Measurements from ENCODE around the gene MOSMO.
"Not testable (repeated sequence)": the region's sequence is repeated elsewhere in the genome, so short reads cannot be mapped to it uniquely, and the experiment has no call there.

The MOSMO gene

DNA sequence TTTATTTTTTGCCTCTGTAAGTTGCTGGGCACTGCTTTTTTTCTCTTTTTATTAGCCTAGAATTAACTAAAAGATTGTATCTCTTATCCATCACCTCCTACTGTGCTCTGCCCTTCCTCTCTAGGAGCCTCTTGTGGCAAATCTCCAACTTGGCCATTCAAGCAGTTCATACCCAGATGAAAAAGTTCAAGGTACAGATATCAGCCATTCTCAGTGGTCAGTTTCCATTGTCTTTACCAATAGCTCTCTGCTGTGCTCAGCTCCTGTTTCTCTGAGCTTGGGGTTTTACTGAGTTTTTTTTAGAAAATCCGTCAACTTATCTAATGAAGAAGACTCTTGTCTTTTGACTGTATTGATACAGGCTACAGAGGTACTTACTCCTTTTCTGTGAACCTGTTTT is 15.6 kb downstream of the MOSMO start:
- Histone ChIP-seq H3K9me3 (ENCODE audit: control insufficient read depth, insufficient read depth, low read length) (no peaks in the 10 kb centered on the region), H3K36me3 (ENCODE audit: control insufficient read depth, insufficient read depth, low read length) (no peaks in the 10 kb centered on the region), H3K27me3 (ENCODE audit: control insufficient read depth, insufficient read depth, low read length) (no peaks in the 10 kb centered on the region), H3K9ac (ENCODE audit: low read depth, low read length) (no peak overlapping the region), H3K4me3 (ENCODE audit: low read depth, low read length) (no peak overlapping the region), H3K4me1 (ENCODE audit: control insufficient read depth, insufficient read depth, low read length) (no peaks in the 10 kb centered on the region)

DNA sequence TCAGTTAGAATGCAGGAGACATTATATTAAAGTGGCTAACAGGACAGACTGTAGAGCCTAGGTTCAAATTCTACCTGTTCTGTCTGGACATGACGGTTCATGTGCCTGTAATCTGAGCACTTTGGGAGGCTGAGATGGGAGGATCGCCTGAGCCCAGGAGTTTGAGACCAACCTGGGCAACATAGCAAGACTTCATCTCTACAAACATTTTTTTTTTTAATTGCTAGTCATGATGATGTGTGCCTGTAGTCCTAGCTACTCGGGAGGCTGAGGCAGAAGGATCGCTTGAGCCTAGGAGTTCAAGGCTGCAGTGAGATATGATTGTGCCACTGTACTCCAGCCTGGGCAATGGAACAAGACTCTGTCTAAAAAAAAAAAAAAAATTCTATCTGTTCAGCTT is 16.9 kb downstream of the MOSMO start:
- H3K9ac ChIP-seq (ENCODE audit: low read depth, low read length); H3K4me1 ChIP-seq (ENCODE audit: control insufficient read depth, insufficient read depth, low read length); H3K4me3 ChIP-seq (ENCODE audit: low read depth, low read length); H3K9me3 ChIP-seq (ENCODE audit: control insufficient read depth, insufficient read depth, low read length); H3K27me3 ChIP-seq (ENCODE audit: control insufficient read depth, insufficient read depth, low read length); H3K36me3 ChIP-seq (ENCODE audit: control insufficient read depth, insufficient read depth, low read length): not testable (repeated sequence)

DNA sequence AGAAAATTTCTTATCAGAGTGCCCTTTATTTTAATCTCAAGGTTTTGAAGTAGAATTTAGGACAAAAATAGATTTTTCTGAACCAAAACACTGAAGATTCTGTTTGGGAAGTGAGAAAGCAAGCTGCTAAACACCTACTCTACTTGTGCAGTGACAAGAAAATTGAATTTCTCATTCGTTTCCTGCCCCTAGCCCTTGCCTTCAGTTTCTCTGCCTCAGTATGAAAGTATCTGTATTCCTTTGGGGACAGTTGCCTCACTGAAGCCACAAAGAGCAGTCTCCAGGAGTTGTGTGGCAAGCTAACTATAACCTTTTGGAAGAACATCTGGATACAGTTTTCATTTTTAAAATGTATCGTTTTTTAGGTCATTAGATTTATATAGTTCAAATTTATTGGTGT is 19.7 kb downstream of the MOSMO start:
- H3K4me3 ChIP-seq (ENCODE audit: low read depth, low read length): no peak overlapping the region
- no peaks in the 10 kb centered on the region for H3K9me3 ChIP-seq (ENCODE audit: control insufficient read depth, insufficient read depth, low read length)
- no peaks in the 10 kb centered on the region for H3K36me3 ChIP-seq (ENCODE audit: control insufficient read depth, insufficient read depth, low read length)
- H3K9ac ChIP-seq (ENCODE audit: low read depth, low read length): no peak overlapping the region
- H3K27me3 ChIP-seq (ENCODE audit: control insufficient read depth, insufficient read depth, low read length): no peaks in the 10 kb centered on the region
- H3K4me1 ChIP-seq (ENCODE audit: control insufficient read depth, insufficient read depth, low read length): no peaks in the 10 kb centered on the region

- H3K4me3 ChIP-seq (ENCODE audit: low read depth, low read length): no peak overlapping the region
- H3K4me1 ChIP-seq (ENCODE audit: control insufficient read depth, insufficient read depth, low read length): no peaks in the 10 kb centered on the region
- H3K27me3 ChIP-seq (ENCODE audit: control insufficient read depth, insufficient read depth, low read length): no peaks in the 10 kb centered on the region
- H3K9me3 ChIP-seq (ENCODE audit: control insufficient read depth, insufficient read depth, low read length): no peaks in the 10 kb centered on the region
- no peak overlapping the region for H3K9ac ChIP-seq (ENCODE audit: low read depth, low read length)
- H3K36me3 ChIP-seq (ENCODE audit: control insufficient read depth, insufficient read depth, low read length): no peaks in the 10 kb centered on the region
These were observed 21.7 kb downstream of the MOSMO start for GRCh38 chr16:22029632-22030031.

DNA sequence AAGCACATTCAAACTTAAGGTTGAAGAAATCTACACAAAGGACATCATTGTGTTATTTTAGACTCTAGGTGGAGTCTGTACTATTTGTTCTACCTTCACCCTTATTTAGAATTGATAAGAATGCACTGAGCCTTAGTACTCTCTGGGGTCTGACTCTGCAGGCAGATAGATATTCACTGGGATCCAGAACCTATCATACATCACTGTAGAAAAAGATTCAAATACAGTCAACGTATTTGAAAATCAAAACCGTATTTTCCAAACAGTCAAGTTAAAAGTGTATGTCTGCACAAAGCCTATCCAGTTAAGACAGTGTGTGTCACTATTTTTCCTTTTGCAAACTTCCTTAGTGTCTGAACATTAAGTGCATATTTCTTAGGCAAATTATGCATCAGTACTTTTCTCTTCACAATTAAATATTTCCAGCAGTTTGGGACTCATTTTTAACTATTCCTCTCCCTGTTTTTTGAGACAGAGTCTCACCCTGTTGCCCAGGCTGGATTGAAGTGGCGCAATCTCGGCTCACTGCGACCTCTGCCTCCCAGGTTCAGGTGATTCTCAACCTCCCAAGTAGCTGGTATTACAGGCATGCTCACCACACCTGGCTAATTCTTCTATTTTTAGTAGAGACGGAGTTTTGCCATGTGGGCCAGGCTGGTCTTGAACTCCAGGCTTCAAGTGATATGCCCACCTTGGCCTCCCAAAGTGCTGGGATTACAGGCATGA is 22.3 kb downstream of the MOSMO start:
- H3K4me3 ChIP-seq (ENCODE audit: low read depth, low read length): no peak overlapping the region
- H3K27me3 ChIP-seq (ENCODE audit: control insufficient read depth, insufficient read depth, low read length): no peaks in the 10 kb centered on the region
- no peaks in the 10 kb centered on the region for H3K36me3 ChIP-seq (ENCODE audit: control insufficient read depth, insufficient read depth, low read length)
- peaks cover 2% of the 10 kb centered on the region for H3K4me1 ChIP-seq (ENCODE audit: control insufficient read depth, insufficient read depth, low read length)
- no peaks in the 10 kb centered on the region for H3K9me3 ChIP-seq (ENCODE audit: control insufficient read depth, insufficient read depth, low read length)
- no peak overlapping the region for H3K9ac ChIP-seq (ENCODE audit: low read depth, low read length)

- no peaks in the 10 kb centered on the region for H3K9me3 ChIP-seq (ENCODE audit: control insufficient read depth, insufficient read depth, low read length)
- no peak overlapping the region for H3K4me3 ChIP-seq (ENCODE audit: low read depth, low read length)
- no peaks in the 10 kb centered on the region for H3K36me3 ChIP-seq (ENCODE audit: control insufficient read depth, insufficient read depth, low read length)
- no peak overlapping the region for H3K9ac ChIP-seq (ENCODE audit: low read depth, low read length)
- H3K4me1 ChIP-seq (ENCODE audit: control insufficient read depth, insufficient read depth, low read length): peaks cover 2% of the 10 kb centered on the region
- no peaks in the 10 kb centered on the region for H3K27me3 ChIP-seq (ENCODE audit: control insufficient read depth, insufficient read depth, low read length)
These were observed 23.7 kb downstream of the MOSMO start for GRCh38 chr16:22031483-22032083.

GRCh38 chr16:22034503-22034902 is 26.6 kb downstream of the MOSMO start:
- Histone ChIP-seq H3K9ac (ENCODE audit: low read depth, low read length) (no peak overlapping the region), H3K9me3 (ENCODE audit: control insufficient read depth, insufficient read depth, low read length) (no peaks in the 10 kb centered on the region), H3K4me1 (ENCODE audit: control insufficient read depth, insufficient read depth, low read length) (peaks cover 2% of the 10 kb centered on the region), H3K4me3 (ENCODE audit: low read depth, low read length) (no peak overlapping the region), H3K36me3 (ENCODE audit: control insufficient read depth, insufficient read depth, low read length) (no peaks in the 10 kb centered on the region), H3K27me3 (ENCODE audit: control insufficient read depth, insufficient read depth, low read length) (no peaks in the 10 kb centered on the region)

DNA sequence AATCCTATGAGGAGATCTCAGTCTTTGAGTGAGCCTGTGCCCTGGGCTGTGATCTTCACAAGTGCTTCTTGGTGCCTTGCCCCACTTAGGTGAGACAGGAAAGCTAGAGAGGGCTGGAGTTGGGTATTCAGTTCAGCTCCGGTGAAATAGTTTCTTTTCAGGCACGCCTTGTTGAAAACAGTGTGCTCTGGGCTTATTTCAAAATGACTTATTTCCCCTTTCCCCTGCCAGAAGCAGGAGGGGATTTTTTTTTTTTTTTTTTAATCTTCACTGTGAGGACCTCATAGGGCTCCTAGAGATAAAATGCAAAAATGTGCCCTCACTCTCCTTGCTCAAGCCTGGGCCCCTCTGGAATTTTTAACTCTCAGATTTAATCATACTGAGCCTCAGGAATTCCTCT is 27.2 kb downstream of the MOSMO start:
- H3K27me3 ChIP-seq (ENCODE audit: control insufficient read depth, insufficient read depth, low read length): no peaks in the 10 kb centered on the region
- H3K4me3 ChIP-seq (ENCODE audit: low read depth, low read length): no peak overlapping the region
- H3K4me1 ChIP-seq (ENCODE audit: control insufficient read depth, insufficient read depth, low read length): peaks cover 2% of the 10 kb centered on the region
- no peaks in the 10 kb centered on the region for H3K36me3 ChIP-seq (ENCODE audit: control insufficient read depth, insufficient read depth, low read length)
- no peak overlapping the region for H3K9ac ChIP-seq (ENCODE audit: low read depth, low read length)
- H3K9me3 ChIP-seq (ENCODE audit: control insufficient read depth, insufficient read depth, low read length): no peaks in the 10 kb centered on the region

DNA sequence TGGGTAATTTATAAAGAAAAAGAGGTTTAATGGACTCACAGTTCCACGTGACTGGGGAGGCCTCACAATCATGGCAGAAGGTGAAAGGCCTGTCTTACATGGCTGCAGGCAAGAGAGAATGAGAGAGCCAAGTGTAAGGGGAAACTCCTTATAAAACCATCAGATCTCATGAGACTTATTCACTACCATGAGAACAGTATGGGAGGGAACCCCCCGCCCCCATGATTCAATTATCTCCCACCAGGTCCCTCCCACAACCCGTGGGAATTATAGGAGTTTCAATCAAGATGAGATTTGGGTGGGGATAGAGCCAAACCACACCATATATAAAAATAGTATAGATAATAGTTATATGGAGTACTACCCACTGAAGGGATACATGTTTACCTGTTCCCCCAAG is 36.0 kb downstream of the MOSMO start:
- H3K36me3 ChIP-seq (ENCODE audit: control insufficient read depth, insufficient read depth, low read length); H3K4me1 ChIP-seq (ENCODE audit: control insufficient read depth, insufficient read depth, low read length); H3K4me3 ChIP-seq (ENCODE audit: low read depth, low read length); H3K9ac ChIP-seq (ENCODE audit: low read depth, low read length); H3K9me3 ChIP-seq (ENCODE audit: control insufficient read depth, insufficient read depth, low read length); H3K27me3 ChIP-seq (ENCODE audit: control insufficient read depth, insufficient read depth, low read length): not testable (repeated sequence)

GRCh38 chr16:22045888-22046287 is 38.0 kb downstream of the MOSMO start:
- H3K9me3 ChIP-seq (ENCODE audit: control insufficient read depth, insufficient read depth, low read length); H3K4me3 ChIP-seq (ENCODE audit: low read depth, low read length); H3K4me1 ChIP-seq (ENCODE audit: control insufficient read depth, insufficient read depth, low read length); H3K27me3 ChIP-seq (ENCODE audit: control insufficient read depth, insufficient read depth, low read length); H3K9ac ChIP-seq (ENCODE audit: low read depth, low read length); H3K36me3 ChIP-seq (ENCODE audit: control insufficient read depth, insufficient read depth, low read length): not testable (repeated sequence)

DNA sequence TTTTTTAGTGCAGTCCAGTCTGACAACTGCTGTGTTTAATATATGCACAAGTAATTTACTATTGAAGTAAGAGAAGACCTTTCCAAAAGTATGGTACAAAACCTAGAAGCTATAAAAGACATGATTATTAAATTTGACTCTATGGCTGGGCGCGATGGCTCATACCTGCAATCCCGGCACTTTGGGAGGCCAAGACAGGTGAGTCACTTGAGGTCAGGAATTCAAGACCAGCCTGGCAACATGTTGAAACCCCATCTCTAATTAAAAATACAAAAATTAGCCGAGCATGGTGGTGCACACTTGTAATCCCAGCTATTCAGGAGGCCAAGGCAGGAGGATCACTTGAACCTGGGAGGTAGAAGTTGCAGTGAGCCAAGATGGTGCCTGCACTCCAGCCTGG is 43.1 kb downstream of the MOSMO start:
- no peaks in the 10 kb centered on the region for H3K36me3 ChIP-seq (ENCODE audit: control insufficient read depth, insufficient read depth, low read length)
- H3K27me3 ChIP-seq (ENCODE audit: control insufficient read depth, insufficient read depth, low read length): no peaks in the 10 kb centered on the region
- no peak overlapping the region for H3K9ac ChIP-seq (ENCODE audit: low read depth, low read length)
- no peaks in the 10 kb centered on the region for H3K9me3 ChIP-seq (ENCODE audit: control insufficient read depth, insufficient read depth, low read length)
- H3K4me3 ChIP-seq (ENCODE audit: low read depth, low read length): no peak overlapping the region
- H3K4me1 ChIP-seq (ENCODE audit: control insufficient read depth, insufficient read depth, low read length): no peaks in the 10 kb centered on the region

DNA sequence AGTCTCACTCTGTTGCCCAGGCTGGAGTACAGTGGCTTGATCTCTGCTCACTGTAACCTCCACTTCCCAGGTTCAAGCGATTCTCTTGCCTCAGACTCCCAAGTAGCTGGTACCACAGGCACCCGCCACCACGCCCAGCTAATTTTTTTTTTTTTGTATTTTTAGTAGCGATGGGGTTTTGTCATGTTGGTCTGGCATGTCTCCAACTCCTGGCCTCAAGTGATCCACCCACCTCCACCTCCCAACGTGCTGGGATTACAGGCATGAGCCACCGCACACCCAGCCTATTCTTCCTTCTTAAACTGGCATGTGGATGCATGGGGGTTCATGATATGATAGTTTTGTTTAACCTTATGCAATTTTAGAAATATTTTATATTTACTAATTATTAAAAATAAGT is 45.1 kb downstream of the MOSMO start:
- Histone ChIP-seq H3K9ac (ENCODE audit: low read depth, low read length) (no peak overlapping the region), H3K27me3 (ENCODE audit: control insufficient read depth, insufficient read depth, low read length) (no peaks in the 10 kb centered on the region), H3K36me3 (ENCODE audit: control insufficient read depth, insufficient read depth, low read length) (no peaks in the 10 kb centered on the region), H3K4me3 (ENCODE audit: low read depth, low read length) (no peak overlapping the region), H3K9me3 (ENCODE audit: control insufficient read depth, insufficient read depth, low read length) (no peaks in the 10 kb centered on the region), H3K4me1 (ENCODE audit: control insufficient read depth, insufficient read depth, low read length) (no peaks in the 10 kb centered on the region)

Data from iPS-15b (cell line).